Stimulated activated naive CD4-positive, alpha-beta T cell (primary cell): ENCODE measurements around the gene RORC.

Experiments
- DNase-seq, 6 experiments: peaks; one replicate each; lab custom pipeline; 2025; lab: John Stamatoyannopoulos, UW

RORC gene

DNA sequence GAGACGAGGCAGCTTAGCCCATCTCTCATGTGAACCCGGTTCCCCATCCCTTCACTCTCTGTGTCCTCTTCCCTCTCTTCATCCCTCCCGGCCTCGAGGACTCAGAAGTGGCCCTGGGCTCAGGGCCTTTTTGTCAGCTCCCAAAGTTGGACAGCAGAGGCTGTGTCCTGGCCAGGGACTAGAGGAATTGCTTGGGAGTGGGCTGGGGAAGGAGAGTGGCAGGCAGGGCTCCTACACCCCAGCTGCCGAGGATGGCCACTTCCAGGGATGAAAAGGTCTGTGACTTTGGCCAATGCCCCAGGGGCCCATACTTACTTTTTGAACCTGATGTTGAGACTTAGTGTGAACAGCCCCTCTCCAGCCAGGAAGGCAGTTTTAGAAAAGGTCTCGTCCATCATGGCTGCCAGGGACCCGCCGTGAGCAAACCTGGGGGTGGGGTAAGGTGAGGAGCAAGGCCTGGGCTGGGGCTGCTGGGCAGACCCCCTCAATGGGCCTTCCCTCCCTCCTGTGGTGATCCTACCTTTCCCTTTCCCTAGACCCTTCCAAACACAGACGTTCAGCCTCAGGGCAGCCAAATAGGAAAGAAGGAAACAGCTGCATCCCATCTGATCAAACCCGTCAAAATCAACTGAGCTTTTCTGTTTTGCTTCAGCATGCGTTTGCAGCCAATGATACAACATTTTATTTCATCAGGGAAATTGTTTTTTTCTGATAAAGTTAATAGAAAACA lies 16.4 kb upstream of the RORC start:
- DNase-seq = no peak

DNA sequence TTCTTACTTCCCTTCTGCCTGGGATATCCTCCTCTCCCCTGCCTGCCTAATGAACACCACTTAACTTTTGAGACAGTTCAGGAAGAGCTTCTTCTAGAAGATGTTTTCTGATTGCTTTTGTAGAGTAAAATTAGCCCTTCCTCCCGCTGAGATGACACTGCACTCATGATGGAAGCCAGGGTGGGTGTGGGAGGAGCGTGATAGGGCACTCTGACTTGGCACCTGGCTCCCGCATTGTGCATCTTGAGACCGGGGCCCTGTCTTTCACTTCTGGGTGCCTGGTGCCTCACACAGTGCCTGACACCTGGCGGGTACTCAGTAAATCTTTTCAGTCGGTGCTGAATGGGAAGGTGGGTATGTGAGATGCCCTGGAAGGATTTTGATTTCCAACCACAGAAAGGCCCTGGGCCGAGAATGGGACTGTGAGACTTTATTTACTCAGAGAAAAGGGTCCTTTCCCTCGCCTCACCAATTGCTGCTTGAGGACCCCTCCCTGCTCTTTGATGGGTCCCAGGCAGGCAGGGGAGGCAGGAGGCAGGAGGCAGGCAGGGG lies 15.2 kb upstream of the RORC start:
- DNase-seq = no peak

DNA sequence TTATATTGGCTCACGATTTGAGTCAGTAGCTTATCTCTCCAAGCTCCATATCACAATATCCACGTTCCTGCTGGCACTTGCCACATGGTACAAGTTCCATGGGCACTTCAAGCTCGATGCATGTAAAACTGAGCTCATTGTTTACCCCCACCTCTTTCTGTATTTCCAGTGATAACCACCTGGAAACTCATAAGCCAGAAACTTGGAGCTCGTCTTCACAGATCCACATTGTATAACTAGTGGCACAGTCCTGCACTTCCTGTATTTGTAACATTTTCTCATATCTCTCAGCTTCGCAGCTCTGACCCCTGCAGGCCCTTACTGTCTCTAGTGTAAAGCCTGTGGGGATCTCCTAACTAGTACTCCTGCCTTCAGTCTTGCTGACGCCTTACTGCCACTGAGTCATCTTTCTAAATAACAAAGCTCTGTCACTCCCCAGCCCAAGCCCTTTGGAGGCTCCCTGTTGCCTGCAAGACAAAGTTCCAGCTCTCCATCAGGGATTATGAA lies 14.5 kb upstream of the RORC start:
- DNase-seq = no peak

DNA sequence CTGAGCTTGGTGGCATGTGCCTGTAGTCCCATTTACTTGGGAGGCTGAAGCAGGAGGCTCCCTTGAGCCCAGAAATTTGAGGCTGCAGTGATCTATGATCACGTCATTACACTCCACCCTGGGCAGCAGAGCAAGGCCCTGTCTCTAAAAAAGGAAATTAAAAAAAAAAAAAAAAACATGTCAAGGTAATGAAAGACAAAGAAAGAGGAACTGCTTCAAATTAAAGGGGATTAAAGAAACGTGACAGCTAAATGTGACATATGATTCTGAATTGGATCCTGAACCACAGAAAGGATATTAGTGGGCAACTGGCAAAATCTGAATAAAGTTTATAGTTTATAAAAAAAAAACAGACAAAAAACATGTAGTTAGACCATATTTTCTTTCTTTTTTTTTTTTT lies 11.8 kb upstream of the RORC start:
- DNase-seq = no peak

DNA sequence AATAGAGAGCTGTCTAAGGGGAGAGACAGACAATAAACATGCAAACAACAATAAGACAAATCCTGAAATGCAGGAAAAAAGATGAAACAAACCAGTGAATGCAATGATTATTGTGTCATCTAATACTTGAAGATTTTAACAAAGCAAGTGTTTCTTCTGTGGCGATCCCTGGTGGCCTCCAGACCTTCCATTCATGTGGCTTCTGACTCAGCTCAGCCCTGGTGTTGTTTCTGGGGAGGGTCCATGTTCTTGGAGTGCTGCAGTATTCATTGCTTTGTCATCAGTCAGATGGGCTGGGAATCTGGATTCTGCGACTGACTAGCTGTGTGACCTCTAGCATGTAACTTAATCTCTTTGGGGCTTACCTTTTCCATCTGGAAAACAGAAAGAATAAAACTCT lies 9.5 kb upstream of the RORC start:
- DNase-seq = no peak

DNA sequence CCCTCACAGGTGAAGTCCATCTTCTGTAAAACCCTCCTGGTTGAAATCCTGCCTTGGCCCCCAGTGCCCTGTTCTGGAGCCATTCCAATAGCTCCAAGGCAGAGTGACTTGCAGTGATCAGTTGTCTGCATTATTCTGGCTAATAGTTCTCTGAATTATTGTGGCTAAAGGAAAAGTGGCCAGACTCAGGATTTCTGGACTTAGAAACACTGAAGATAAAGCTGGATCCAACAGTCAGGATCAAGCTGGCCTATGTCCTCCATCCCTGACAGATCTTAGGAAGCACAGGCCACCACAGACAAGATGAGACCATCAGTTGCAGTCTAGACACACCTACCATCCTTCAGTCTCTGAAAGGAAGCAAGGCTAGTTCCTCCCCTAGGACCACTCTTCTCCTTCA lies 8.8 kb upstream of the RORC start:
- no peak for DNase-seq

DNA sequence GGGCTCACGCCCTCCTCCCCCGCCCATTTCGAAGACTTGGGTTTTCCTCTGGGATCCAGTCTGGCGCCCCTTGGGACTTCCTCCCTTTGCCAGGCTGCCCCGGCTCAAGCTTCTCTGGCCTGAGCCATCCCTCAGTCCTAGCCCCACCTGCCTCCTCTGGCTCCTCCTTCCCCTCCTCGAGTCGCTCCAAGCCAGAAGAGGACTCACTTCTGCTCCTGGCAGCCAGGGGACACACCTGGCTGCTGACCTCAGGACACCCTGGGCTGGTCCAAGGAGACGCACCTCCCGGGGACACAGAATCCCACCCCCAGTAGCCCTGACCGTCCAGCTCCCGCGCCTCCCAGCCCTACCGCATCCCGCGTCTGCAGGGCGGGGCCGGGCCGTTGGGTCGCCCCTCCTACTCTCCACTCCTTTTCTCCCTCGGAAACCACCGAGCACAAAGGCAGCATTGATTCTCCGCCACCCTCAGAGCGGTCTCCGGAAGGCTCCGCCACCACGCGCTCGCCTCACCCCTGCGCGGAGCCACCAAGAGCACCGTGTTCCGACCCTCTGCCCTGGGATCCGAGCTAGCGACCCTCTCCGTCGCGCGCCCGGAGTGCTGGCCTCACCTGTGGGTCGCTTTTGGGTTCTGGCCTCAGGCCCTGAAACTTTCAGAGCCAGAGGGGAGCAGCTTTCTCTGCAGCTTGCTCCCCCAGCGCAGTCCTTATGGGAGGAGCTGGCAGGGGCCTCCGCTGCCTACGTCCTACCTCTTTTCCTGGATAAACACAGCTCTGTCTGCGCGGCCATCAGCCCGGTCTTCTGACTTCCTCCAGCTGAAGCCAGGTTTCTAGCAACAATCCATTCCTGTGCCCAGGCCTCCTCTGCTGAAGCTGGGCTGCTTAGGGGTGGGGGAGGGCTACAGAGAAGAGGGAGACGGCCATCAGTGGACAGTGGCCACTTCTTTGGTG lies 8.1 kb upstream of the RORC start, which contains the start of gene C2CD4D:
C2CD4D (minus strand) TSS at position 364 of the 947 bp plus-strand sequence. CDS start 831 bp downstream, outside the sequence.
- peak; percentile 32 to 59 (median 52) for DNase-seq

- DNase-seq = no peak
Observed at GRCh38 chr1:151839082-151839412, 7.4 kb upstream of the RORC start.

GRCh38 chr1:151838222-151839081 lies 6.8 kb upstream of the RORC start:
- DNase-seq = peak in 2 of 6 experiments; percentile 6 to 15

DNA sequence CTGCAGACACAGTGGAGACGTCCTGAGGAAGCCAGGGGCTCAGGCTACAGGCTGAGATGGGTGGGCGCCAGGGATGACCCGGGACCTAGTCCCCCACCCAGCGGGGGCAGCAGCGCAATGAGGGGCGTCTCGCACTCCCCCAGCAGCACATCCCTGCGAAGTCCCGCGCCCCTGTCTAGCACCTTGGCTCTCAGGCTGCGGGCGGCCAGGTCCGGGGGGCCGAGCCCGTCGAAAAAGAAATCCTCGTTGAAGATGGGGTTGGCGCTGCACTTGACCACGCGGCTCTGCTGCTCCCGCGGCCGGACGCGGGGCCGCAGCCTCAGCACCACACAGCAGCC lies 6.3 kb upstream of the RORC start:
- no peak for DNase-seq

DNA sequence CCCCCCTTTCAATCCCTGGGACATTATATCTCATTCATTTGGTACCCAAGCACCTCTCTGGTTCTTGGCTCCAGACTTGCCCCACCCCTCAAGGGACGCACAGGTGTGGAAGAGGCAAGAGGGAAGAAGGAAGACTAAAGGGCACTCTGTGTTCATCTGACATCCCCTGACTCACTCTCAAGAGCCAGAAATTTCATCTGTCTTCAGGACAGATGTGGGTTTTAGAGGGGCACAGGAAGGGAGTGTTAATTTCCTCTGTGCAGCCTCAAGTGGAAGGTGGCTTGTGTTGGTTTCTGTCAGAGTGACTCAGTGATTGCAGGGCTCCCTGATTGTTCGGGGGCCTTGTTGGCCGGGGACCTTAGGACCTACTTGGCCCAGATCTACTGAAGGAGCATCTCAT lies 5.6 kb upstream of the RORC start:
- peak in 1 of 6 experiments; percentile 22 for DNase-seq

- no peak for DNase-seq
Observed at GRCh38 chr1:151835596-151835995, 4.0 kb upstream of the RORC start.

DNA sequence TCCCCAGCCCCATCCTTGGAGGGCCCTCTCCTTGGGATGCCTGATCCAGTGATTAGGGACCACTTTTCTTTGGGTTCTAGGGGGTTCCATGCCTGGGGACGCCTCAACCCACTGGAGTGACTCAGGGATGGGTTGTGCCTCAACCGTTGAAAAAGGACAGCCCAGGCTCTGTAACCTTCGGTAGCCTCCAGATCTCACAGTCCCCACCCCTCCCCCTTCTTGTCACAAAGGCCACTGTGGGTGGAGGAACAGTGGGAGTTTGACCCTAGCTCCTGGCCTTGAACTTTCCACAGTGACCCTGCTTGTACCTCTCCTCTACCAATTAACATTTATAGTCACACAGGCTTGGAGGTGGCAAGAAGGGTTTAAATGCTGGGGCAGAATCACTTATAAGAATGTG lies 2.6 kb upstream of the RORC start:
- DNase-seq = no peak

GRCh38 chr1:151833172-151833900 lies 1.7 kb upstream of the RORC start:
- no peak for DNase-seq

GRCh38 chr1:151832318-151832980 lies 847 bp upstream of the RORC start:
- no peak for DNase-seq

DNA sequence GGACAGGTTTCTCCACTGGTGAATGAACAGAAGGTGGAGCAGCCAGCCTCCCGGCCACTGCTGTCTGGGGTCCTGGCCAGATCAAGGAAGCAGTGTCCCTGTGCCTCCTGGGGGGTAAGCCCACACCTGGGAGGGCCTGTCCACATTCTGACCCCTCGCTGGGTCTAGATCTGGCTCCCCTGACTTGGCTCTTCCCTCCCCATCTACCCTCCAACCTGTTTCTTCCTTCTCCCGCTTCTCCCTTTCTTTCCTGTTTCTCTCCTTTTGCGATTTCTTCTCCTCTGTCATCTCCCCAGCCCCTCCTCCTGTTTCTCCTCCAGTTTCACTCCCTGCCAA lies 378 bp downstream of the RORC start:
- DNase-seq = no peak

GRCh38 chr1:151830055-151830454 lies 1.5 kb downstream of the RORC start:
- DNase-seq = no peak

GRCh38 chr1:151829352-151830046 lies 2.1 kb downstream of the RORC start:
- DNase-seq = peak in 1 of 6 experiments; percentile 17

DNA sequence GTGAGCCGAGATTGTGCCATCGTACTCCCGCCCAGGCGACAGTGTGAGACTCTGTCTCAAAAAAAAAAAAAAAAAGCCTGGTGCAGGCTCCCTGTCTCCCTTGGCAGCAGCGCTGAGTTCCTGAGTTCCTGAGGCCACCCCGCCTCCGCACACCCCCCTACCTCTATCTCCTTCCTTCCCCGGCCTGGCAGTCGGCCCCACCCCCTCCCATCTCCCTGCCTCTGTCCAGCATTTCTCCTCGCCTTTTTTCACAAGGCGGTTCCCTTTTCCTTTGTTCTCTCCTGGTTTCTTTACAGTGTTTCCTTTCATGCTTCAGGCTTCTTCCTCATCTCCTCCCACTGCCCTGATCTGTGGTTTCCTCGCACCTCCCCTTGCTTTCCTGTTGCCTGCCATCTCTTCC lies 2.7 kb downstream of the RORC start:
- DNase-seq = no peak

DNA sequence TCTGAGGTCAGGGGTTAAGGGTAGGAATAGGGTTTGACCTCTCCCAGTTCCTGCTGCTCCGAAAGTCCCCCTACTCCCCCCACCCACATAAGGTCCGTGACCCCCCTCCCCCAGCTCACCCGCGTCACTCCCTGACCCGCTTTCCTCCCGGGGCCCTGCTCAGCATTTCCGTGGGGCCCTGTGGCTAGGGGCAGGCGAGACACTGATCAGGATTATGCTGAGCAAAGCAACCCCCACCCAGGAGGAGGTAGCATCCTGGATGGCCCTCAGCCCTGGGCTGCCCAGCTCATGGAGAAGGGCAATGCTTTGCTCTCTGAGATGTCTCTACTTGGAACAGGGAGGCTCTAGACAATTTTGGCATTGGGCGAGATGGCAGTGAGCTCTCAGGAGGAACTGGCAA lies 3.7 kb downstream of the RORC start:
- DNase-seq = no peak
